Esophagus squamous epithelium (tissue), 4 donors: ENCODE data around the gene B4GALNT2.

Experiments
- CTCF ChIP-seq, 6 experiments: fragments of 450-650 bp in 4 of 6; fragments of 200-600 bp in 2 of 6; sonication (generic) in 2 of 6; IDR thresholded peaks; one replicate each; pipeline ENCODE4 v1.5.1; 2016 to 2019; ENCODE audit warnings: antibody characterized with exemption in 6 of 6, mild to moderate bottlenecking in 4 of 6, moderate library complexity in 4 of 6
- POLR2A ChIP-seq, 4 donors: fragments of 450-650 bp; IDR thresholded peaks; one replicate each; pipeline ENCODE4 v1.6.1; 2017; ENCODE audit warnings: antibody characterized with exemption in 4 of 4, mild to moderate bottlenecking in 4 of 4, moderate library complexity in 3 of 4

DNA sequence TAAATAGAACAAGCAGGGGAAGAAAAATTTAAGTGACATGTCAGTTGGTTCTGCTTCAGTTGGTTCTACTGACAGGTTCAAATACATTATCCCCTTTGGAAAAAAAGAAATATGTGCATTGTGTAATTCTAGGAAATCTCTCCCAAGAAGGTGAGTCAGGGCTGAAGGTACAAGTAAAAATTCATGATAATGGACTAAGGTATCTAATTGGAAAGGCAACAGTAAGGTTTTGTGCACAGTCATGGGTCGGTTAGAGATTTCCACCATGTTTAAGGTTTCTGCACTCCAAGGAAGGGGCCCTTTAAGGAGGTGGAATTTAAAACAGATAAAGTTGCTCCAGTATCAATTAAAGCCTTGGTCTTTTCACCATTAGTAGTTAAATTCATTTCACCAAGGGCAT is 17.9 kb upstream of the B4GALNT2 start:
- TF ChIP-seq CTCF (IDR thresholded peaks at IDR 0.05) (no peak), POLR2A (IDR thresholded peaks at IDR 0.05) (no peak)
